ENCODE data around the gene EMP2.

DNA sequence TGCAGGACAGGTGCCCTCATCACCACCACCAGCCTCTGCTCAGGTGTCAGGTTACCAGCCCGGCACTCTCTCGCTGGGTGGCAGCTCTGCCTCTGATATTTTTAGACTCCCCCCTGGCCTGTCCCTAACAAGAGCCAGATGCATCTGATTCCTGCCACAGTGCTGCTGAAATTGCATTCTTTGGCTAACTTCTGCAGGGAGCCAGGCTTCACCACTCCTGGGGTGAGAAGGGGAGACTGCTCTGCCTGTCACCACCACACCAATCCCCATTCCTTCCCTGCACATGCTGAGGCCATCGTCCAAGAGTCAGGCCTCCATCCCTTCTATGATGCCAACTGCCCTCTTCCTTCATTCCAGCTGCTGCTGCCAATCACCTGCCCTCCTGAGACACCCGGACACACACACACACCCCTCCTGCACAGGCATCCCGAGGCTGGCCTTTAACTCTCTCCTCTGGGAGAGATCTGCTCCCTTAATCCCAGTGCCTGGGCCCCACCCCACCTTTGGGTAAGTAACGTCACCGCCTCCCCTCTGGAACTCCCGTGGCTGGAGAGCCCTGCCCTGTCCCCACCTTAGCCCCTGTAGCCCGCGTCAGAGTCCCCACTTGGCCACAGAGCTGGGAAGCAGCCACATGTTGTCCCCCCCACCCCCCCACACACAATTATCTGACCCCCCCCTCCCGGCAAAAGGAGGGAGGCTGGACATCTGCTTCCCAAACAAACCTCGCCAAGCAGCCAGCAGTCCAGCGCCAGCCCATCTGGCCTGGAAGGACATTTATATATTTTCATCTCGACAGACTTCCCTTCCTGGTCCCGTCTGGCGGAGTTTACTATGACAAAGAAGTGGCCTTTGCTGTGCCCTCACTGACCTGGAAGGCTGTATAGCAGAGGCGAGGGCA lies 2.8 kb downstream of the EMP2 start:
- TF ChIP-seq, protein P1, sequence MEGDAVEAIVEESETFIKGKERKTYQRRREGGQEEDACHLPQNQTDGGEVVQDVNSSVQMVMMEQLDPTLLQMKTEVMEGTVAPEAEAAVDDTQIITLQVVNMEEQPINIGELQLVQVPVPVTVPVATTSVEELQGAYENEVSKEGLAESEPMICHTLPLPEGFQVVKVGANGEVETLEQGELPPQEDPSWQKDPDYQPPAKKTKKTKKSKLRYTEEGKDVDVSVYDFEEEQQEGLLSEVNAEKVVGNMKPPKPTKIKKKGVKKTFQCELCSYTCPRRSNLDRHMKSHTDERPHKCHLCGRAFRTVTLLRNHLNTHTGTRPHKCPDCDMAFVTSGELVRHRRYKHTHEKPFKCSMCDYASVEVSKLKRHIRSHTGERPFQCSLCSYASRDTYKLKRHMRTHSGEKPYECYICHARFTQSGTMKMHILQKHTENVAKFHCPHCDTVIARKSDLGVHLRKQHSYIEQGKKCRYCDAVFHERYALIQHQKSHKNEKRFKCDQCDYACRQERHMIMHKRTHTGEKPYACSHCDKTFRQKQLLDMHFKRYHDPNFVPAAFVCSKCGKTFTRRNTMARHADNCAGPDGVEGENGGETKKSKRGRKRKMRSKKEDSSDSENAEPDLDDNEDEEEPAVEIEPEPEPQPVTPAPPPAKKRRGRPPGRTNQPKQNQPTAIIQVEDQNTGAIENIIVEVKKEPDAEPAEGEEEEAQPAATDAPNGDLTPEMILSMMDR (conservative IDR thresholded peaks at IDR 0.05; ENCODE audit: low read length): no peak
- TF ChIP-seq EZH2phosphoT487 (IDR thresholded peaks at IDR 0.05; ENCODE audit: borderline replicate concordance, low read depth, low read length): no peak

Measured in OCI-LY7 (cell line).